Ishikawa (cell line): Measurements from ENCODE around the gene MEG3.

Source experiments
- CEBPB ChIP-seq: IDR thresholded peaks from 2 replicates; pipeline ENCODE4 v1.6.1; 2012
- CREB1 ChIP-seq: IDR thresholded peaks from 2 replicates; pipeline ENCODE4 v1.6.1; 2012; ENCODE audit warnings: low read depth
- EGR1 ChIP-seq: IDR thresholded peaks from 2 replicates; pipeline ENCODE4 v1.6.1; 2012
- EP300 ChIP-seq: IDR thresholded peaks from 2 replicates; pipeline ENCODE4 v1.6.1; 2012; ENCODE audit warnings: borderline replicate concordance
- FOXM1 ChIP-seq: IDR thresholded peaks from 2 replicates; pipeline ENCODE4 v1.6.1; 2012; ENCODE audit warnings: low read depth, borderline replicate concordance
- MAX ChIP-seq: IDR thresholded peaks from 2 replicates; pipeline ENCODE4 v1.6.1; 2012
- NFIC ChIP-seq: IDR thresholded peaks from 2 replicates; pipeline ENCODE4 v1.6.1; 2012
- RAD21 ChIP-seq: IDR thresholded peaks from 2 replicates; pipeline ENCODE4 v1.6.1; 2012; ENCODE audit warnings: low read depth
- REST ChIP-seq: IDR thresholded peaks from 2 replicates; pipeline ENCODE4 v1.6.1; 2012; ENCODE audit warnings: low read depth, mild to moderate bottlenecking
- TAF1 ChIP-seq: IDR thresholded peaks from 2 replicates; pipeline ENCODE4 v1.6.1; 2012; ENCODE audit warnings: low read depth, mild to moderate bottlenecking
- TCF12 ChIP-seq: IDR thresholded peaks from 2 replicates; pipeline ENCODE4 v1.6.1; 2012; ENCODE audit warnings: low read depth
- TEAD4 ChIP-seq: IDR thresholded peaks from 2 replicates; pipeline ENCODE4 v1.6.1; 2012
- USF1 ChIP-seq: IDR thresholded peaks from 2 replicates; pipeline ENCODE4 v1.6.1; 2012
- YY1 ChIP-seq: IDR thresholded peaks from 2 replicates; pipeline ENCODE4 v1.6.1; 2012; ENCODE audit warnings: low read depth
- ZBTB7A ChIP-seq: IDR thresholded peaks from 2 replicates; pipeline ENCODE4 v1.6.1; 2012; ENCODE audit warnings: low read depth

The MEG3 gene

GRCh38 chr14:100879782-100880181, 53.9 kb downstream of the MEG3 start:
- TF ChIP-seq TAF1 (no peak), RAD21 (no peak), FOXM1 (no peak), TCF12 (no peak), EP300 (no peak), TEAD4 (no peak), REST (no peak), NFIC (no peak), ZBTB7A (no peak), CEBPB (no peak), YY1 (no peak), CREB1 (no peak), EGR1 (no peak), MAX (no peak), USF1 (no peak)

- TF ChIP-seq EGR1 (no peak), EP300 (no peak), TEAD4 (no peak), CREB1 (no peak), RAD21 (no peak), TAF1 (no peak)
Measured at GRCh38 chr14:100880271-100881101, 54.6 kb downstream of the MEG3 start.

GRCh38 chr14:100881211-100882025, 55.5 kb downstream of the MEG3 start:
- TF ChIP-seq TEAD4 (no peak), RAD21 (no peak), TAF1 (no peak), FOXM1 (no peak)

- TF ChIP-seq CREB1 (no peak), EP300 (no peak), FOXM1 (no peak), RAD21 (no peak), TEAD4 (no peak), EGR1 (no peak), TAF1 (no peak), YY1 (no peak), NFIC (no peak), CEBPB (no peak), MAX (no peak), TCF12 (no peak), USF1 (no peak), REST (no peak)
Measured at GRCh38 chr14:100882026-100882967, 56.4 kb downstream of the MEG3 start.
